ENCODE results near the gene IQCE. TPM values are rescaled to one million over a fixed set of nuclear protein-coding genes. Genes with fewer than 3 reads are reported as not detected.
A peak's percentile ranks its signal among the peaks of the same experiment; 100 is the strongest.
"Not testable (repeated sequence)": the region's sequence is repeated elsewhere in the genome, so short reads cannot be mapped to it uniquely, and the experiment has no call there.

IQCE gene
- polyA plus RNA-seq, 1 donor, result 5.4 TPM

- DNase-seq (ENCODE audit: low read depth), result no peak
Observed at GRCh38 chr7:2554661-2555111, 4.1 kb upstream of the IQCE start.

DNA sequence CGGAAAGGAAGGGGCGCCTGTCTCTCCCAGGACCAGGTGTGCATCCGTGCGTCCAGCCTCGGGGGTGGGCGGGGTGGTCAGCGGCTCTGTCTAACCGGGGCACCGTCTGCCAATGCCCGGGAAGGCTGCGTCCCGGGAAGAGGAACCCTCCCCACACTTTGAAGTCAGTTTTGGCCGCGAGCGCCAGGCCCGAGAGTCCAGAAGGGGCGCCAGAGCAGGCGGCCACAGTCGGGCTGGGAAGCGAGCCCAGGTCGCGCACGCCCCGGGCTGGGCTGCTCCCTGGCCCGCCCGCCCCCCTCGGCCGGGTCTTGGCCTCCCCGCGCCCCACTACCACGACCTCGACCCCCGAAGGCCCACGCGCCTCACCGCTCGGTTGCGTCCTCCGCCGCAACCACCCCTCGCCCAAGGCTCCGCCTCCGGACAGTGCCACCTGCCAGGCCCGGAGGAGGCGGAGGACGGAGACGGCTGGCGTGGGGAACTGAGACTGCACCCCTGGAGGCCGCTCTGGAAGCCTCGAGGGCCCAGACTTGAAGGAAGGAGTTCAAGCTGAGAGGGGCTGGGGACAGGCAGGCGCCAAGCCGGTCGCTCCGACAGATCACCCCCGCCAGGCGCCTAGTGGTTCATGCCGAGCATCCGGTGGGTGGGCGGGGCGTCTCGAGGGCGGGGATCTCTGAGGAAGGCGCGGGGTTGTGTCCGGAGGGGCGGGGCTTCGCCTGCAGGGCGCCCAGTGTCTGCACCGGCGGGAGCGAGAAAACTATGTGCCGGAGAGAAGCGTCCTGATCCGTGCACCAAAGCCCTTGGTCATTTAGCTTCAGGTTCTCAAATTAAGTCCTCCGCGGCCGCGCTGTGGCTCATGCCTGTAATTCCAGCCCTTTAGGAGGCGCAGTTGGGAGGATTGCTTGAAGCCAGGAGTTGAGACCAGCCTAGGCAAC lies 3.4 kb upstream of the IQCE start, which contains the start of gene BRAT1:
BRAT1 (minus strand) TSS at position 404 of the 932 bp plus-strand sequence. CDS start 1,093 bp downstream, outside the sequence.
- DNase-seq (ENCODE audit: low read depth), result peak; percentile 74

DNA sequence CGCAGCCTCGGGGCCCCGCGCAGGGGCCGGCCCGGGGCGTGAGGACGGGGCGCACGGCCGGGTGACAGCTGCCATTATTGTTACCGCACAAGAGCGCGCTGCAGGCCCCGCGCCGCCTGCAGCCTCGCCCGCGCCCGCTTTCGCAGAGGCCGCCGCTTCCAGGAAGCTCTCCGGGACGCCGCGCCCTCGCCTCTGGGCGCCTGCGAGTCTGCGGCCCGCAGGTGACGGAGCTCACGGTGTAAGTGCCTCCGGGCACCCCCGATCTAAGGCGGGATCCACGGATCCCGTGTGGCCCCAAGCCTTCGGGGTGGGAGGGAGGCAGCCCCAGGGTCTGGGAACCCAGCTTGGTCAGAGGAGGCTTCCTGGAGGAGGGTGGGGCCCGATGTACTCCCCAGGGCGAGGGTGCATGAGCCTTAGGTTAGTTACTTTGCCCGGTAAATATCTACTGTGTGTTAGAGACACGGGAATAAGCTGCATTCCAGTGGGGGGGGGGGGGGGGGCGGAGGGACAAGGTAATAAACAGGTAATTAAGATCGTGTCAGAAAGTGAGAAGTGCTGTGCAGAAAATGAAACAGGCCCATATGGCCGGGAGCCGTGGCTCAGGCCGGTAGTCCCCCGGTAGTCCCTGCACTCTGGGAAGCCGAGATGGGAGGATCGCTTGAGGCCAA lies 638 bp downstream of the IQCE start:
- DNase-seq (ENCODE audit: low read depth), result no peak

DNA sequence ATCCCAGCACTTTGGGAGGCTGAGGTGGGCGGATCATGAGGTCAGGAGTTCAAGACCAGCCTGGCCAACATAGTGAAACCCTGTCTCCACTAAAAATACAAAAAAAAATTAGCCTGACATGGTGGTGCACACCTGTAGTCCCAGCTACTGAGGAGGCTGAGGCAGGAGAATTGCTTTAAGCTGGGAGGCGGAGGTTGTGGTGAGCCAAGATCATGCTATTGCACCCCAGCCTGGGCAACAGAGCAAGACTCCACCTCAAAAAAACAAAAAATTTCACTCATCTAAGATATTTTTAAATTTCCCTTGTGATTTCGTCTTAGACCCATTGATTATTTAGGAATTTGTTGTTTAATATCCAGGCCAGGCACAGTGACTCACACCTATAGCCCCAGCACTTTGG lies 5.2 kb downstream of the IQCE start:
- not testable (repeated sequence) for DNase-seq (ENCODE audit: low read depth)

- no peak for DNase-seq (ENCODE audit: low read depth)
Observed at GRCh38 chr7:2564970-2565540, 6.3 kb downstream of the IQCE start.

GRCh38 chr7:2566348-2566889 lies 7.6 kb downstream of the IQCE start:
- DNase-seq (ENCODE audit: low read depth), result no peak

GRCh38 chr7:2566890-2567678 lies 8.3 kb downstream of the IQCE start:
- DNase-seq (ENCODE audit: low read depth), result peak; percentile 43

GRCh38 chr7:2567679-2568278 lies 9.0 kb downstream of the IQCE start:
- no peak for DNase-seq (ENCODE audit: low read depth)

GRCh38 chr7:2568521-2569223 lies 9.9 kb downstream of the IQCE start:
- DNase-seq (ENCODE audit: low read depth), result no peak

DNA sequence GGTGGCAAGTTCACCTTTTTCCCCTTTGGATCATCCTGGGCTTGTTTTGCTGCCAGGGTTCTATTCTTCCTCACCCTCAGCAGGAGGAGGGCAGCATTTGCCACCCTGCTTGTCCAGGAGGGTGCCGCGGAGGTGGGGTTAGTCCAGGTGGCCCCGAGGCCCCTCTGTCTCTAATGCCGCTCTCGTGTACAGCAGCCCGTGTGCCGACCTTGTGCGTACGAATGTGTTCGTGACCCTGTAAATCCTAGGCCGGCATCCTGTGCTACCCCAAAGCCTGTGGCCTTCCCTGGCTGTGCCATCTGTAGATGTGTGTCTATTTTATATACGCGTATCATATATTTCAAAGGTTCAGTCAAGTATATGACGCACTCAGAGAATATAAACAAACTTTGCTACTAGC lies 10.6 kb downstream of the IQCE start:
- no peak for DNase-seq (ENCODE audit: low read depth)

GRCh38 chr7:2570021-2570420 lies 11.2 kb downstream of the IQCE start:
- no peak for DNase-seq (ENCODE audit: low read depth)

DNA sequence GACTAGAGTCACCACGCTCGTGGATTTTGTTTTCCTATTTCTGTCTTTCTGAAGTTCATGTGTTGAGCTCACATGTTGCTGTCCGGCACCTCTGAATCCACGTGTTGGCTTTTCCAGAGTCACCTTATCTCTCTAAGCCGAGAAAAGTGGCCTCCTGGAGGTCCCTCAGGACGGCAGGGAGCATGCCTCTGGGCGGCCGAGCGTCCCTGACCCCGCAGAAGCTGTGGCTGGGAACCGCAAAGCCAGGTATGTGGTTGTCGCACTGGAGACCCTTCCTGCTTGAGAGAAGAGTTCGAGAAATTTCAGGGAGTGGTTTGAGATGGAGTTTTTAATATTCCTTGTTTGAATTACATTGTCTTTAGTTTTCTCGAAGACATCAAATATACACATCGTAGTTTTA lies 12.6 kb downstream of the IQCE start:
- DNase-seq (ENCODE audit: low read depth), result no peak

GRCh38 chr7:2572101-2572842 lies 13.5 kb downstream of the IQCE start:
- no peak for DNase-seq (ENCODE audit: low read depth)

DNA sequence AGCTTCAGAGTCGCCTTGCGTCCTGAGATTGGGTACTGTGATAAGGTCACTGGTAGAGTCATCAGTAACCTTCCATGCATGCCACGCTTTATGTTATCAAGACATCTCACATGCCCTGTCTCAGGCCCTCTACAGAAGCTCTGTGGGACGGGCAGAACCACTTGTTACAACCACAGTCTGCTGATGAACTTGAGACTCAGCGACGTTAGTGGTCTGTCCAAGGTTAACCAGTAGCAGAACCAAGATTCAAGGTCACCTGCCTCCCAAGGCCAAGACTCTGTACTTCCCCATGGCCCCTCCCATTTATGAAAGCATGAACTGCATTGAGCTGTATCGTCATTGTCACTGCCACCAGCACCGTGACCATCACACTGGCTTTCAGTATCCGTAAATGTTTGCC lies 15.0 kb downstream of the IQCE start:
- no peak for DNase-seq (ENCODE audit: low read depth)

DNA sequence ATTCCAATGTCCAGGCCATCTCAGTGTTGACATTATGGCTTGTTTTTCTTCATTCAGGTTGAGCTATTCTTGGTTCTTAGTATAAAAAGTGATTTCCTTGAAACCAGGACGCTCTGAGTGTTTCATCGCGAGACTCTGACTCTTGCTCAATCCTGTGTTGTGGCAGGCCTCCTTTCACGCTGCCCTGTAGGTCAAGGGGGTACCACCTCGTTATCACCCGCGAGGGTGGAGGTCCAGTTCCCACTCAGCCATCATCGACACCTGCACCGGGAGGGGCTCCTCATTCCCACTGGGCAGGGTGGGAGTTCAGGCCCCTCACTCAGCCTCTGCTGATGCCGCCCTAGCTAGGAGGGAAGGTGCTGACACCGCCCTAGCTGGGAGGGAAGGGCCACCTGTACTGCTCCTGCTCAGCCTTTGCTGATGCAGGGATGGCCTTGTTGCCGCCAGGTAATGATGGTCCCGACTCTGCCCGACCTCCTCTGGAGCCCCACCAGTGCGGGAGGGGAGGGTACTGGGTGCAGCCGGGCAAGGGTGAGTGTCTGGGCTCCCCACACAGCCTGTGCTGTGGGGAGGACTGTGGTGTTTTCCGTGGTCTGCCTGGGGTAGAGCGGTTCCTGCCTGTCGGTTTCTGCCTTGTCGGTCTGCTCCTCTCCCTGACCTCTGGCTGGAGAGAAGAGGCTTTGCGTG lies 16.4 kb downstream of the IQCE start:
- DNase-seq (ENCODE audit: low read depth), result no peak

GRCh38 chr7:2575733-2576340 lies 17.1 kb downstream of the IQCE start:
- DNase-seq (ENCODE audit: low read depth), result no peak

DNA sequence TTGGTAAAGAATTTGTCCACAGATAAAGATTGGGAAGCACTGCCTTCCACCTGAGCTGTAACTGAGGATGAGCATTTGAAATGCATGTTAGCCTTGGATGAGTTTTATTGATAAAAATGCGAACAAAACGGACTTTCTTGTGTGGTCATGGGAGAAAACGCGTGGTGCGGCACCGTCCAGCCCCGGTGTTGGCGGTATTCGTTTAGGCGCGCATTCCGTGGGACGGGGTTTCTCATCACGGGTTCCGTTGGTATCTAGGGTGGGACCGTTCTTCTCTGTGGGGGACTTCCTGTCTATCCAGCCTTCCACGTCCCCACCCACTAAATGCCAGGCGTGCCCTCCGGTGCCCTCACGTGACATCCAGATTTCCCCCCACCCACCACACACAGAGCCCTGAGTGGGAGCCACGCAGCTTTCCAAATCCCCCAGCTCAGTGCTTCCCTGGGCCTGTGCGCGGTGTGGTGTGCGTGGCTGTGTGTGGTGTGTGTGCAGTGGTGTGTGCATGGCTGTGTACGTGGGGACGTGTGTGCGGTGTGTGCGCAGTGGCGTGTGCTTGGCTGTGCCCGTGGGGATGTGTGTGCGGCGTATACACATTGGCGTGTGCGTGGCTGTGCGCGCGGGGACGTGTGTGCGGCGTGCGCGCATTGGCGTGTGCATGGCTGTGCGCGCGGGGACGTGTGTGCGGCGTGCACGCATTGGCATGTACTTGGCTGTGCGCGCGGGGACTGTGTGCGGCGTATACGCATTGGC lies 18.1 kb downstream of the IQCE start:
- DNase-seq (ENCODE audit: low read depth), result no peak

Measured in forelimb muscle (tissue), 1 donor.